Measurements from ENCODE around the gene CDON. TPM values are rescaled to one million over a fixed set of nuclear protein-coding genes. Genes with fewer than 3 reads are reported as not detected.

Gene CDON
- total and polyA plus RNA-seq, 2 donors (not counting 1 experiment from before 2014, with no cell fraction given) = 10.7 TPM

DNA sequence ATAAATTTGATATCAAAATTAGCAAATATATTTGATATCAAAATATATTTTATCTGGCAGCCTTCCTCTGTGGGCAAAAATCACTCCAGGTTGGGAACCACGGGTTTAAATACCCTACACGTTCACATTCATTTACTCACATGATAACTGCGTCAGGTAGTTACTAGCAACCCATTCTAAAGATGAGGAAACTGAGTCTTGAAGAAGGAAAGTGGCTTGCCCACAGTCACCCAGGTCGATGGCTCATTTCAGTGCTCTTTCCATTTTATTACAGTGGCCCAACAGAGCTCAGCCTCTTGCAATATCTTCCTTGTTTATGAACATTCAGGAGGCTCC is 19.2 kb upstream of the CDON start:
- no peak overlapping the region for H3K4me2 ChIP-seq (ENCODE audit: extremely low read depth, insufficient read depth, low read length)
- TF ChIP-seq, protein P1, sequence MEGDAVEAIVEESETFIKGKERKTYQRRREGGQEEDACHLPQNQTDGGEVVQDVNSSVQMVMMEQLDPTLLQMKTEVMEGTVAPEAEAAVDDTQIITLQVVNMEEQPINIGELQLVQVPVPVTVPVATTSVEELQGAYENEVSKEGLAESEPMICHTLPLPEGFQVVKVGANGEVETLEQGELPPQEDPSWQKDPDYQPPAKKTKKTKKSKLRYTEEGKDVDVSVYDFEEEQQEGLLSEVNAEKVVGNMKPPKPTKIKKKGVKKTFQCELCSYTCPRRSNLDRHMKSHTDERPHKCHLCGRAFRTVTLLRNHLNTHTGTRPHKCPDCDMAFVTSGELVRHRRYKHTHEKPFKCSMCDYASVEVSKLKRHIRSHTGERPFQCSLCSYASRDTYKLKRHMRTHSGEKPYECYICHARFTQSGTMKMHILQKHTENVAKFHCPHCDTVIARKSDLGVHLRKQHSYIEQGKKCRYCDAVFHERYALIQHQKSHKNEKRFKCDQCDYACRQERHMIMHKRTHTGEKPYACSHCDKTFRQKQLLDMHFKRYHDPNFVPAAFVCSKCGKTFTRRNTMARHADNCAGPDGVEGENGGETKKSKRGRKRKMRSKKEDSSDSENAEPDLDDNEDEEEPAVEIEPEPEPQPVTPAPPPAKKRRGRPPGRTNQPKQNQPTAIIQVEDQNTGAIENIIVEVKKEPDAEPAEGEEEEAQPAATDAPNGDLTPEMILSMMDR (conservative IDR thresholded peaks at IDR 0.05 in 1 of 2, IDR thresholded peaks at IDR 0.05 in 1 of 2; ENCODE audit: low read depth in 1 of 2, low read length in 2 of 2) = no peak
- TF ChIP-seq EZH2 (IDR thresholded peaks at IDR 0.05; ENCODE audit: low read length, missing control alignments) = no peak
- H2AFZ ChIP-seq (ENCODE audit: low read length) = no peak overlapping the region
- no peak for DNase-seq (ENCODE audit: low read depth in 2 of 2)
- H3K9ac ChIP-seq (ENCODE audit: insufficient read depth, low read length) = no peak overlapping the region
- no peaks in the 10 kb centered on the region for H4K20me1 ChIP-seq (ENCODE audit: control insufficient read depth, extremely low read depth, insufficient read depth, low read length)
- no peaks in the 10 kb centered on the region for H3K36me3 ChIP-seq (ENCODE audit: control insufficient read depth, insufficient read depth, low read length)
- H3K27ac ChIP-seq (ENCODE audit: insufficient read depth, low read length) = no peak overlapping the region
- no peaks in the 10 kb centered on the region for H3K9me3 ChIP-seq (ENCODE audit: control insufficient read depth, insufficient read depth, low read depth, low read length)
- no peak overlapping the region for H3K4me3 ChIP-seq (replicated peaks in 1 of 4; ENCODE audit: control extremely low read depth in 1 of 4, insufficient read depth in 1 of 4, low read depth in 3 of 4, low read length in 4 of 4)
- H3K4me1 ChIP-seq (ENCODE audit: control insufficient read depth, extremely low read depth, insufficient read depth, low read length) = no peaks in the 10 kb centered on the region
- peaks cover 5% of the 10 kb centered on the region for H3K27me3 ChIP-seq (ENCODE audit: control insufficient read depth, insufficient read depth, low read length)
- no peaks in the 10 kb centered on the region for H3K79me2 ChIP-seq (ENCODE audit: control insufficient read depth, insufficient read depth, low read length)

DNA sequence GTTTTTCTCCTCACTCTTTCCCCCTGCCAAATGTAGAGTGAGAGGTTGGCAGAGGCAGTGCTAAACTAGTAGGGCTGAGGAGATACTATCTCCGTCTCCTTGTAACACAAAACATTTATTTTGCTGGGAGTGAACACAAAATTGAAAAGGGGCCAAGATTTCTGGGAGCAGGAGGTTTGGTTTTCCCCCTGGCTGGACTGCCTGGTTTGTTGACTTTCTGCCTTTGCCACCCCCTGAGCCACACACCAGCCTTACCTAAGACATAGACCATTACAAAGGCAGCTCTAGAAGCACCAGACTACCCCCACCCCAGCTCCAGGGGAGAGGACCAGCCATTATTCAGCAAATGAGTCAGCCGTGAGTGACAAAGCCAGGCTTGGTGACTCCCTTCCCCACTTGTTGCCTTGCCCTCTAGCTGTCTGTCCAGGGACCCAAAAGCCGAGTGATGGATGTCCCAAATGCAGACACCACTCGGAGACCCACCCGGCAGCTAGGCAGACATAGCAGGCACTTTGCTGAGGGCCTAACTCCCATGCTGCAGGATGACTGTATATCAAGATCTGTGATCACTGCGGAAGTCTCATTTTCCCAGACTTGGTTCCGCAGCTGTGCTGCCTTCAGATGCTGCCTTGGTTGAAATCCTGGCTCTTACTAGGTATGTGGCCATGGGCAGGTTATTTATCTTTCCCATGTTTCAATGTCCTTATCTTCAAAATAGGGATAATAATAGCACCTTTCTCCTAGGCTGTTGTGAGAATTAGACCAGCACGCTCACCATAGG is 17.7 kb upstream of the CDON start:
- H3K79me2 ChIP-seq (ENCODE audit: control insufficient read depth, insufficient read depth, low read length) = no peaks in the 10 kb centered on the region
- H3K4me3 ChIP-seq (replicated peaks in 1 of 4; ENCODE audit: control extremely low read depth in 1 of 4, insufficient read depth in 1 of 4, low read depth in 3 of 4, low read length in 4 of 4) = no peak overlapping the region
- no peak for DNase-seq (ENCODE audit: low read depth in 2 of 2)
- no peak overlapping the region for H3K4me2 ChIP-seq (ENCODE audit: extremely low read depth, insufficient read depth, low read length)
- H3K9me3 ChIP-seq (ENCODE audit: control insufficient read depth, insufficient read depth, low read depth, low read length) = no peaks in the 10 kb centered on the region
- no peaks in the 10 kb centered on the region for H3K36me3 ChIP-seq (ENCODE audit: control insufficient read depth, insufficient read depth, low read length)
- no peak overlapping the region for H3K27ac ChIP-seq (ENCODE audit: insufficient read depth, low read length)
- H3K9ac ChIP-seq (ENCODE audit: insufficient read depth, low read length) = no peak overlapping the region
- H3K4me1 ChIP-seq (ENCODE audit: control insufficient read depth, extremely low read depth, insufficient read depth, low read length) = no peaks in the 10 kb centered on the region
- no peak overlapping the region for H2AFZ ChIP-seq (ENCODE audit: low read length)
- peaks cover 5% of the 10 kb centered on the region for H3K27me3 ChIP-seq (ENCODE audit: control insufficient read depth, insufficient read depth, low read length)
- TF ChIP-seq, protein P1 (conservative IDR thresholded peaks at IDR 0.05 in 1 of 2, IDR thresholded peaks at IDR 0.05 in 1 of 2; ENCODE audit: low read depth in 1 of 2, low read length in 2 of 2) = no peak
- TF ChIP-seq EZH2 (IDR thresholded peaks at IDR 0.05; ENCODE audit: low read length, missing control alignments) = no peak
- H4K20me1 ChIP-seq (ENCODE audit: control insufficient read depth, extremely low read depth, insufficient read depth, low read length) = no peaks in the 10 kb centered on the region

DNA sequence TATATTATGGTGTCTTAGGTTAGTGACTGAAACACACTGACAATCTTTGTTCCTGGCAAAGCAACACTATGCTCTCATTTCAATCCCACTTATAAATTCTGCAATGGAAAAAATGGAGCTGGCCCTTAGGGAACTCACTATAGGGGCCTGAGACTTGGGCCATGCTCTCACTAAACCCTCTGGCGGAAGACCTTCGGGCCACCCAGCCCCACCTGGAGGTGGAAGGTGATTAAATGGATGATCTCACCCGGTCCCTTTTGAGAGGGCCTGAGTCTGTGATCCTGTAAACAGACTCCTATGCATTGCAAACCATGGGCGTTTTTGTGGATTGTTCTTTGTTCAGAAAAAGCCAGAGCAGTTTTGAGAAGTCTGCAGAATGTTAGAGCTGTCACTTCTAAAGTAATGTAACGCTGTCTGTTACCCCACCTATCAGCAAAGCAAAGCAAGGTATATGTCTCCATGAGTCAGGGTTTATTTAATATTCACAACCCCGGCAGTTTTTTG is 17.0 kb upstream of the CDON start:
- H3K9ac ChIP-seq (ENCODE audit: insufficient read depth, low read length) = no peak overlapping the region
- no peaks in the 10 kb centered on the region for H3K9me3 ChIP-seq (ENCODE audit: control insufficient read depth, insufficient read depth, low read depth, low read length)
- no peak overlapping the region for H3K27ac ChIP-seq (ENCODE audit: insufficient read depth, low read length)
- TF ChIP-seq EZH2 (IDR thresholded peaks at IDR 0.05; ENCODE audit: low read length, missing control alignments) = no peak
- TF ChIP-seq, protein P1 (conservative IDR thresholded peaks at IDR 0.05 in 1 of 2, IDR thresholded peaks at IDR 0.05 in 1 of 2; ENCODE audit: low read depth in 1 of 2, low read length in 2 of 2) = no peak
- H3K36me3 ChIP-seq (ENCODE audit: control insufficient read depth, insufficient read depth, low read length) = no peaks in the 10 kb centered on the region
- no peaks in the 10 kb centered on the region for H3K79me2 ChIP-seq (ENCODE audit: control insufficient read depth, insufficient read depth, low read length)
- H2AFZ ChIP-seq (ENCODE audit: low read length) = no peak overlapping the region
- no peak overlapping the region for H3K4me3 ChIP-seq (replicated peaks in 1 of 4; ENCODE audit: control extremely low read depth in 1 of 4, insufficient read depth in 1 of 4, low read depth in 3 of 4, low read length in 4 of 4)
- no peaks in the 10 kb centered on the region for H3K4me1 ChIP-seq (ENCODE audit: control insufficient read depth, extremely low read depth, insufficient read depth, low read length)
- H4K20me1 ChIP-seq (ENCODE audit: control insufficient read depth, extremely low read depth, insufficient read depth, low read length) = no peaks in the 10 kb centered on the region
- DNase-seq (ENCODE audit: low read depth in 2 of 2) = no peak
- H3K27me3 ChIP-seq (ENCODE audit: control insufficient read depth, insufficient read depth, low read length) = peaks cover 3% of the 10 kb centered on the region
- no peak overlapping the region for H3K4me2 ChIP-seq (ENCODE audit: extremely low read depth, insufficient read depth, low read length)
